ENCODE data around the gene FANCD2. TPM values are rescaled to one million over a fixed set of nuclear protein-coding genes. Genes with fewer than 3 reads are reported as not detected.

The FANCD2 gene
- total RNA-seq = 26.6 and 27.1 TPM in 2 replicates
- long read RNA-seq, partial matches to known transcripts = 147 of 198 reads
- long read RNA-seq, other reads (novel, unspliced or antisense) = 51 of 198 reads

GRCh38 chr3:10026084-10026890 lies at the start of gene FANCD2:
Gene FANCD2, plus strand, starts transcription at chr3:10026437. Its CDS starts 2,221 bp downstream, at chr3:10028658.
- H3K4me1 Mint-ChIP-seq (ENCODE audit: low read depth) = peaks cover 5% of the 10 kb centered on the region
- H3K27me3 Mint-ChIP-seq = no peaks in the 10 kb centered on the region
- no peak for TF ChIP-seq CTCF (IDR thresholded peaks at IDR 0.05; ENCODE audit: unreplicated experiment)

GRCh38 chr3:9976721-9977709 lies 49.2 kb upstream of the FANCD2 start:
- Mint-ChIP-seq H3K9me3 (ENCODE audit: low read depth) (no peaks in the 10 kb centered on the region), H3K27ac (peak overlapping the region; percentile 88), H3K27me3 (no peaks in the 10 kb centered on the region), H3K36me3 (ENCODE audit: insufficient read depth) (peaks cover 13% of the 10 kb centered on the region), H3K4me3 (ENCODE audit: low read depth) (no peak overlapping the region), H3K4me1 (ENCODE audit: low read depth) (no peaks in the 10 kb centered on the region)
- DNase-seq (ENCODE audit: low spot score, unreplicated experiment) = no peak
- TF ChIP-seq CTCF (IDR thresholded peaks at IDR 0.05; ENCODE audit: unreplicated experiment) = no peak

More at GRCh38 chr3:10026084-10026890, at the start of gene FANCD2:
- peak within 1 kb of the TSS; percentile 96 for H3K27ac Mint-ChIP-seq
- DNase-seq (ENCODE audit: low spot score, unreplicated experiment) = peak; percentile 85
- H3K4me3 Mint-ChIP-seq (ENCODE audit: low read depth) = peak within 1 kb of the TSS; percentile 90
- peaks cover 7% of the 10 kb centered on the region for H3K36me3 Mint-ChIP-seq (ENCODE audit: insufficient read depth)
- no peaks in the 10 kb centered on the region for H3K9me3 Mint-ChIP-seq (ENCODE audit: low read depth)

GRCh38 chr3:9978710-9979305 lies 47.4 kb upstream of the FANCD2 start:
- H3K9me3 Mint-ChIP-seq (ENCODE audit: low read depth) = no peaks in the 10 kb centered on the region
- no peaks in the 10 kb centered on the region for H3K27me3 Mint-ChIP-seq
- TF ChIP-seq CTCF (IDR thresholded peaks at IDR 0.05; ENCODE audit: unreplicated experiment) = no peak
- peak overlapping the region; percentile 15 for H3K27ac Mint-ChIP-seq
- DNase-seq (ENCODE audit: low spot score, unreplicated experiment) = no peak
- no peaks in the 10 kb centered on the region for H3K4me1 Mint-ChIP-seq (ENCODE audit: low read depth)
- peaks cover 13% of the 10 kb centered on the region for H3K36me3 Mint-ChIP-seq (ENCODE audit: insufficient read depth)
- H3K4me3 Mint-ChIP-seq (ENCODE audit: low read depth) = no peak overlapping the region

GRCh38 chr3:9980251-9980650 lies 46.0 kb upstream of the FANCD2 start:
- Mint-ChIP-seq H3K4me1 (ENCODE audit: low read depth) (no peaks in the 10 kb centered on the region), H3K9me3 (ENCODE audit: low read depth) (no peaks in the 10 kb centered on the region), H3K4me3 (ENCODE audit: low read depth) (no peak overlapping the region), H3K27me3 (no peaks in the 10 kb centered on the region), H3K36me3 (ENCODE audit: insufficient read depth) (peaks cover 12% of the 10 kb centered on the region), H3K27ac (no peak overlapping the region)
- TF ChIP-seq CTCF (IDR thresholded peaks at IDR 0.05; ENCODE audit: unreplicated experiment) = no peak
- no peak for DNase-seq (ENCODE audit: low spot score, unreplicated experiment)
